HepG2 (cell line): Measurements from ENCODE around the gene SMNDC1. TPM values are rescaled to one million over a fixed set of nuclear protein-coding genes. Genes with fewer than 3 reads are reported as not detected.

ENCODE experiments used
- ATAC-seq: fragments of 200-7000 bp; cut with Tn5 transposase; 3 replicates; pipeline ENCODE4 v1.9.1; 2020; ENCODE audit warnings: mild to moderate bottlenecking, moderate library complexity
- BruUV-seq: library from RNA; stranded (reverse); fragments of 400-500 nt; replicated peaks from 2 replicates; lab custom pipeline; 2021; lab: Mats Ljungman, UMichigan
- CTCF ChIA-PET: fragments of 300-600 bp; formaldehyde crosslinking; extraction: SDS; loops from one replicate; lab custom pipeline; 2021; ENCODE audit warnings: low total read pairs, inconsistent platforms, low intra/inter-chr PET ratio; lab: Yijun Ruan, JAX
- POLR2A ChIA-PET: fragments of 350-600 bp; sonication (Branson Sonifier 250); formaldehyde crosslinking; loops from one replicate; lab custom pipeline; 2020; ENCODE audit warnings: antibody characterized with exemption, inconsistent platforms; lab: Yijun Ruan, JAX
- DNase-seq: peaks from one replicate; pipeline ENCODE4 v3.0.0-alpha.2; 2015; ENCODE audit warnings: low spot score
- FAIRE-seq: peaks from 3 replicates; lab custom pipeline; 2011; peaks lifted over from hg19 to GRCh38; lab: Jason Lieb, UNC
- H2AFZ ChIP-seq: one replicate; pipeline ENCODE4 v1.6.1; 2011; ENCODE audit warnings: low read length, inconsistent platforms
- H3K27ac ChIP-seq: fragments of 300-600 bp; 3 replicates; pipeline ENCODE4 v1.8.0; 2011; ENCODE audit warnings: mixed run types, mild to moderate bottlenecking, mixed read lengths, low read length, inconsistent platforms; ENCODE audit not compliant: insufficient read depth; ENCODE audit errors: extremely low read length
- H3K27me3 ChIP-seq, 2 experiments: fragments of 200-600 bp in 1 of 2; 2 replicates in 1 of 2; 3 replicates in 1 of 2; pipeline versions ENCODE4 v1.6.0 to v1.8.0; 2011; ENCODE audit warnings: low read length in 2 of 2, mild to moderate bottlenecking in 2 of 2, moderate library complexity in 2 of 2, inconsistent platforms in 1 of 2; ENCODE audit not compliant: insufficient read depth in 2 of 2, control insufficient read depth in 1 of 2
- H3K36me3 ChIP-seq, 2 experiments: fragments of 200-600 bp in 1 of 2; replicated peaks in 1 of 2; 2 replicates in 1 of 2; 3 replicates in 1 of 2; pipeline versions ENCODE4 v1.5.1 to v1.8.0; 2011; ENCODE audit warnings: low read length in 2 of 2, inconsistent platforms in 1 of 2; ENCODE audit not compliant: insufficient read depth in 2 of 2, control insufficient read depth in 1 of 2
- H3K4me1 ChIP-seq: 2 replicates; pipeline ENCODE4 v1.5.1; 2012; ENCODE audit warnings: low read length, inconsistent platforms; ENCODE audit not compliant: insufficient read depth
- H3K4me2 ChIP-seq: 2 replicates; pipeline ENCODE4 v1.6.0; 2011; ENCODE audit warnings: low read depth, low read length, inconsistent platforms
- H3K4me3 ChIP-seq, 3 experiments: fragments of 200-600 bp in 1 of 3; sonication (generic), shearing (Covaris generic) in 1 of 3; replicated peaks in 1 of 3; 2 replicates each; pipeline ENCODE4 v1.5.1; 2011 to 2016; ENCODE audit warnings: low read length in 3 of 3, inconsistent platforms in 2 of 3, low read depth in 2 of 3, mild to moderate bottlenecking in 2 of 3, control low read depth in 1 of 3, mixed read lengths in 1 of 3; ENCODE audit not compliant: insufficient read depth in 1 of 3
- H3K79me2 ChIP-seq: one replicate; pipeline ENCODE4 v1.6.1; 2011; ENCODE audit warnings: low read length, inconsistent platforms; ENCODE audit not compliant: insufficient read depth
- H3K9ac ChIP-seq: 2 replicates; pipeline ENCODE4 v1.6.0; 2011; ENCODE audit warnings: mild to moderate bottlenecking, low read depth, low read length, inconsistent platforms; ENCODE audit not compliant: insufficient read depth
- H3K9me3 ChIP-seq: 2 replicates; pipeline ENCODE4 v1.5.1; 2012; ENCODE audit warnings: mild to moderate bottlenecking, low read length
- H4K20me1 ChIP-seq: 2 replicates; pipeline ENCODE4 v1.6.0; 2011; ENCODE audit warnings: inconsistent platforms, mild to moderate bottlenecking, low read length, moderate library complexity; ENCODE audit not compliant: insufficient read depth
- BRCA1 ChIP-seq: sonication (generic); formaldehyde crosslinking; IDR thresholded peaks from 2 replicates; pipeline ENCODE4 v1.4.0; 2020; ENCODE audit warnings: missing genetic modification reagents
- DNMT3B ChIP-seq: conservative IDR thresholded peaks from 2 replicates; pipeline ENCODE4 v1.6.1; 2016; ENCODE audit warnings: missing biosample characterization, control low read depth
- GATAD1 ChIP-seq: IDR thresholded peaks from 2 replicates; pipeline ENCODE4 v1.6.1; 2016; ENCODE audit warnings: missing genetic modification reagents, missing compliant biosample characterization
- GLI4 ChIP-seq: sonication (generic); formaldehyde crosslinking; IDR thresholded peaks from 2 replicates; pipeline ENCODE4 v1.5.1; 2020; ENCODE audit warnings: missing genetic modification reagents, mild to moderate bottlenecking, moderate library complexity, borderline replicate concordance
- RAD21 ChIP-seq: fragments of 450-650 bp; formaldehyde crosslinking; IDR thresholded peaks from 2 replicates; pipeline ENCODE4 v1.5.0; 2020; ENCODE audit warnings: mild to moderate bottlenecking
- SALL2 ChIP-seq: sonication (generic); formaldehyde crosslinking; IDR thresholded peaks from 2 replicates; pipeline ENCODE4 v1.8.1; 2023; ENCODE audit warnings: mild to moderate bottlenecking, missing genetic modification reagents, inconsistent platforms
- SAP130 ChIP-seq: IDR thresholded peaks from 2 replicates; pipeline ENCODE4 v1.6.1; 2016; ENCODE audit warnings: low read depth
- ZBTB42 ChIP-seq: sonication (generic); formaldehyde crosslinking; IDR thresholded peaks from 2 replicates; pipeline ENCODE4 v1.5.0; 2020; ENCODE audit warnings: mild to moderate bottlenecking, missing genetic modification reagents
- ZBTB7B ChIP-seq: sonication (generic); formaldehyde crosslinking; IDR thresholded peaks from 2 replicates; pipeline ENCODE4 v1.4.0; 2020; ENCODE audit warnings: missing genetic modification reagents
- ZNF543 ChIP-seq: sonication (generic); formaldehyde crosslinking; IDR thresholded peaks from 2 replicates; pipeline ENCODE4 v1.4.0; 2020; ENCODE audit warnings: mild to moderate bottlenecking, missing genetic modification reagents
- WGBS: methylation state at CpG from one replicate; pipeline ENCODE4 v1.1.6; 2017; ENCODE audit warnings: low lambda C conversion rate; 5-methylcytosine and 5-hydroxymethylcytosine counted together
- in situ Hi-C: cut with HindIII; loops from 2 replicates; pipeline ENCODE4 v1.10.0; 2017; ENCODE audit warnings: low pct_unique_long_range_greater_than_20kb; ENCODE audit not compliant: extremely low pct_ligation_motif_present
- intact Hi-C: fragments of 100-400 bp; cut with micrococcal nuclease; formaldehyde crosslinking; loops from one replicate; pipeline ENCODE4 v1.10.0; 2022; ENCODE audit not compliant: unreplicated experiment
- polyA plus RNA-seq, 8 experiments: library from polyadenylated mRNA; depleted of rRNA in 3 of 8; stranded (reverse) in 7 of 8; unstranded in 1 of 8; fragments of >200 nt; fragmentation: Illumina TruSeq in 4 of 8; extraction: Trizol in 4 of 8; gene quantifications; 2 replicates each; pipeline versions ENCODE4 v1.2.1 to v1.2.3, GENCODE V29; 2011 to 2016; ENCODE audit warnings: low read depth in 4 of 8, missing spikeins in 1 of 8, mixed read lengths in 1 of 8; ENCODE audit not compliant: insufficient read depth in 1 of 8
- total RNA-seq, 5 experiments: library from RNA; depleted of rRNA; stranded (reverse); fragments of >200 nt; fragmentation: Illumina TruSeq; extraction: Trizol; gene quantifications; 2 replicates each; pipeline ENCODE4 v1.2.3, GENCODE V29; 2016; ENCODE audit warnings: low read depth in 1 of 5
- TF ChIP-seq, protein P1 (sequence below): sonication (generic); formaldehyde crosslinking; IDR thresholded peaks from 2 replicates; pipeline ENCODE4 v1.5.0; 2020; ENCODE audit warnings: mild to moderate bottlenecking, missing genetic modification reagents
- TF ChIP-seq, protein P2 (sequence below): sonication (generic); formaldehyde crosslinking; IDR thresholded peaks from 2 replicates; pipeline ENCODE4 v1.5.0; 2020; ENCODE audit warnings: missing genetic modification reagents

SMNDC1 gene
- total and polyA plus RNA-seq, 2 of the 13 experiments (the other 11 are each of a cell fraction or from before 2014, with no cell fraction given): 7.8 to 8.9 TPM

DNA sequence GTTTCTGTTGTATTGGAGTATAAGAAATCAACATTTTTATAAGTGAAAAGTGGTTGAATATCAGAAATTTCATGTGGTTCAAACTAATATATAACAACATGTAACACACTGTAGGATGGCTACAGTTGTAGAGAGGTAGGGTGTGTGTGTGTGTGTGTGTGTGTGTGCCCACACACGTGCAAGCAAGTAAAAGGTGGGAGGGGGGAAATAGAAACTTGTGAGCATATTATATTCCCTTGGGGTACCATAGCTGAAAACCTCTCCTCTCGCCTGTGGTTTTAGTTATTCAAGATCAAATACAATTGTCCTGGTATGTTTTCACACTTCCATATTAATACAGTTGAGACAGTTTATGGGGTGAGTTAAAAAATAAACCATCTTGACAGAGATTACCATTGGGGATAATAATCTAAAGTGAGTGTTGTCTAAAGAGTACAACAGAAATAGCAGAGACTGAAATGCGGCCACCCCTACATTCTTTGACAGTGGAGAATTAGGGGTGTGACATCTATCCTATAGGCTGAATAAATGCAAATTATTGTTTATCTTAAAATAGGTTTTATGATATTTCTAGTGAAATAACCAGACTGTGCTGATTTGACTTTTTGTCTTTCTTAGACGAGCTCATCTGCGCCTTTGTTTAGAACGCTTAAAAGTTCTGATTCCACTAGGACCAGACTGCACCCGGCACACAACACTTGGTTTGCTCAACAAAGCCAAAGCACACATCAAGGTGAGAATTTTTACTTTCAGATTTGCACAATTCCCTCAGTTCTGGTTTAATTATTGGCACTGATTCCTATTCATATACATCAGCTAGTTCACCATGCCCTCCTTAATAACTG lies 25.9 kb downstream of the SMNDC1 start:
- H3K27me3 ChIP-seq: no peaks in the 10 kb centered on the region; a peak in 1 of 5 replicates
- 76% methylated on average over 7 of the region's 7 CpGs for WGBS
- peaks cover 1 to 13% of the 10 kb centered on the region in 2 experiments for H3K36me3 ChIP-seq
- peaks cover 9% of the 10 kb centered on the region for H3K4me1 ChIP-seq
- H3K79me2 ChIP-seq: no peaks in the 10 kb centered on the region
- no peak overlapping the region for H3K4me2 ChIP-seq
- no peak for DNase-seq
- H3K9me3 ChIP-seq: no peaks in the 10 kb centered on the region
- no peak for FAIRE-seq
- H3K27ac ChIP-seq: no peak overlapping the region
- in situ Hi-C loops: no loop called here
- no peak overlapping the region for H2AFZ ChIP-seq
- CTCF ChIA-PET: interaction anchor here (1.1 to 6.1 kb wide), 5 partner anchors 71 to 141 kb away, joined by 3 to 73 read pairs (median 4); partner anchors contain the start of gene MXI1
- no TSS peak for BruUV-seq
- TF ChIP-seq ZNF543 (CRISPR knock-in tag) (no peak), ZBTB7B (CRISPR knock-in tag) (no peak), SAP130 (0 out of 2 replicates have a peak, but pooled peaks have one; percentile 7)
- TF ChIP-seq, all 625 proteins: peak for 1
- no peak overlapping the region for H3K9ac ChIP-seq
- no peak overlapping the region for H3K4me3 ChIP-seq
- intact Hi-C loops: loop anchor here (1.0 kb wide), 3 partner anchors 53 to 141 kb away; partner anchors contain the start of gene MXI1
- H4K20me1 ChIP-seq: peaks cover 5% of the 10 kb centered on the region; the same call in 1 of the 2 replicates
- POLR2A ChIA-PET: no interaction called here
- peak; percentile 29; the same call in 2 of the 3 replicates for ATAC-seq

DNA sequence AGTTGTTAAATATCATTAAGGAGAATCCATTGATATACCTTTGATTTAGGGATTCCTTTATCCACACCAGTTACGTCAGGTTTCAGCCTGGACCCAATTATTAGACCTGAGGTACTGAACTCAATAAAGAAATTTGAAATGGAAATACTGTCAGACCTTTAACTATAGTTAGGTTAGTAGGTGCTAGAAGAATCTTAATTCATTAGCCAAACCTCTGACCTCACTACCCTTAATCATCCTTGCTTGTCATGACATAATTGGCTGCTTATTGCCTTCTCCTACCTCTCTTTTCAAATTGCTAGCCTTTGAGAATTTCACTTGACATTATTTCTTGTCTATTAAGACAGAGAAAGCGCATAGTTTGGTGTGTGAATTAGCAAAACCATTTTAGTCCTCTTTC lies 27.1 kb downstream of the SMNDC1 start:
- intact Hi-C loops: no loop called here
- in situ Hi-C loops: no loop called here
- TF ChIP-seq GLI4 (CRISPR knock-in tag): no peak
- TF ChIP-seq SALL2 (CRISPR knock-in tag): no peak
- TF ChIP-seq DNMT3B (CRISPR knock-in tag): no peak
- no peak for TF ChIP-seq ZBTB42 (CRISPR knock-in tag)
- TF ChIP-seq, protein P1, sequence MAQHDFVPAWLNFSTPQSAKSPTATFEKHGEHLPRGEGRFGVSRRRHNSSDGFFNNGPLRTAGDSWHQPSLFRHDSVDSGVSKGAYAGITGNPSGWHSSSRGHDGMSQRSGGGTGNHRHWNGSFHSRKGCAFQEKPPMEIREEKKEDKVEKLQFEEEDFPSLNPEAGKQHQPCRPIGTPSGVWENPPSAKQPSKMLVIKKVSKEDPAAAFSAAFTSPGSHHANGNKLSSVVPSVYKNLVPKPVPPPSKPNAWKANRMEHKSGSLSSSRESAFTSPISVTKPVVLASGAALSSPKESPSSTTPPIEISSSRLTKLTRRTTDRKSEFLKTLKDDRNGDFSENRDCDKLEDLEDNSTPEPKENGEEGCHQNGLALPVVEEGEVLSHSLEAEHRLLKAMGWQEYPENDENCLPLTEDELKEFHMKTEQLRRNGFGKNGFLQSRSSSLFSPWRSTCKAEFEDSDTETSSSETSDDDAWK (CRISPR knock-in tag): no peak
- TF ChIP-seq GATAD1 (CRISPR knock-in tag): no peak
- TF ChIP-seq, protein P2, sequence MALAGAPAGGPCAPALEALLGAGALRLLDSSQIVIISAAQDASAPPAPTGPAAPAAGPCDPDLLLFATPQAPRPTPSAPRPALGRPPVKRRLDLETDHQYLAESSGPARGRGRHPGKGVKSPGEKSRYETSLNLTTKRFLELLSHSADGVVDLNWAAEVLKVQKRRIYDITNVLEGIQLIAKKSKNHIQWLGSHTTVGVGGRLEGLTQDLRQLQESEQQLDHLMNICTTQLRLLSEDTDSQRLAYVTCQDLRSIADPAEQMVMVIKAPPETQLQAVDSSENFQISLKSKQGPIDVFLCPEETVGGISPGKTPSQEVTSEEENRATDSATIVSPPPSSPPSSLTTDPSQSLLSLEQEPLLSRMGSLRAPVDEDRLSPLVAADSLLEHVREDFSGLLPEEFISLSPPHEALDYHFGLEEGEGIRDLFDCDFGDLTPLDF (CRISPR knock-in tag): no peak
- TF ChIP-seq RAD21 (CRISPR knock-in tag): no peak
- no peak for TF ChIP-seq BRCA1 (CRISPR knock-in tag)

More for the DNA sequence above, 27.1 kb downstream of the SMNDC1 start:
- Histone ChIP-seq H3K9me3 (no peaks in the 10 kb centered on the region), H3K36me3 (peaks cover 1 to 12% of the 10 kb centered on the region in 2 experiments), H2AFZ (no peak overlapping the region), H3K9ac (no peak overlapping the region), H3K4me1 (peaks cover 16% of the 10 kb centered on the region), H4K20me1 (peaks cover 5% of the 10 kb centered on the region; the same call in 1 of the 2 replicates), H3K4me3 (no peak overlapping the region), H3K27ac (no peak overlapping the region), H3K4me2 (no peak overlapping the region), H3K27me3 (no peaks in the 10 kb centered on the region; a peak in 1 of 5 replicates), H3K79me2 (no peaks in the 10 kb centered on the region)
- no TSS peak for BruUV-seq
- WGBS: 98% methylated on average over 2 of the region's 2 CpGs
- ChIA-PET CTCF (interaction anchor here (6.1 kb wide), 1 partner anchor 140 kb away, joined by 73 read pairs; no protein-coding TSS in a partner anchor), POLR2A (no interaction called here)
- ATAC-seq (no peak), DNase-seq (no peak), FAIRE-seq (no peak)
